Activated T-helper 1 cell treated with anti-CD3 and anti-CD28 coated beads, Interleukin-12 subunit alpha, Interleukin-12 subunit beta, Interleukin-2, Interleukin-4 antibody, amounts not matched to agents 30 ng/mL and 10 ng/mL and 1 ng/mL, durations not matched to agents 14 hours and 24 hours and 36 hours (primary cell): ENCODE results near the gene NHP2. TPM values are rescaled to one million over a fixed set of nuclear protein-coding genes. Genes with fewer than 3 reads are reported as not detected.

Experiments
- DNase-seq: peaks from one replicate; pipeline ENCODE4 v3.0.0; 2021; ENCODE audit warnings: low spot score
- H3K27ac Mint-ChIP-seq: one replicate; pipeline ENCODE4 v1.8.0; 2021; ENCODE audit warnings: mild to moderate bottlenecking, mixed read lengths
- H3K27me3 Mint-ChIP-seq: one replicate; pipeline ENCODE4 v1.8.0; 2022; ENCODE audit warnings: mild to moderate bottlenecking, moderate library complexity, mixed read lengths; ENCODE audit not compliant: insufficient read depth
- H3K36me3 Mint-ChIP-seq: one replicate; pipeline ENCODE4 v1.8.0; 2021; ENCODE audit warnings: low read depth, mixed read lengths
- H3K4me1 Mint-ChIP-seq: one replicate; pipeline ENCODE4 v1.8.0; 2021; ENCODE audit warnings: low read depth, mixed read lengths
- H3K4me3 Mint-ChIP-seq: one replicate; pipeline ENCODE4 v1.8.0; 2021; ENCODE audit warnings: mild to moderate bottlenecking, moderate library complexity, mixed read lengths
- H3K9me3 Mint-ChIP-seq: one replicate; pipeline ENCODE4 v1.8.0; 2021; ENCODE audit warnings: mixed read lengths
- intact Hi-C: fragments of 100-400 bp; cut with micrococcal nuclease; formaldehyde crosslinking; loops from one replicate; pipeline ENCODE4 v1.15.1; 2024
- total RNA-seq: library from RNA; stranded (reverse); gene quantifications from 2 replicates; pipeline ENCODE4 v1.2.3, GENCODE V29; 2022

The NHP2 gene
- total RNA-seq, 1 donor from 2014 or later: 265 TPM

- no peaks in the 10 kb centered on the region for H3K36me3 Mint-ChIP-seq
- H3K4me1 Mint-ChIP-seq: no peaks in the 10 kb centered on the region
- H3K27me3 Mint-ChIP-seq: peaks cover 19% of the 10 kb centered on the region
- H3K9me3 Mint-ChIP-seq: no peaks in the 10 kb centered on the region
- no peak overlapping the region for H3K27ac Mint-ChIP-seq
- intact Hi-C loops: loop anchor here (1.0 kb wide), 4 partner anchors 11 to 88 kb away; partner anchors contain the start of gene NHP2
- H3K4me3 Mint-ChIP-seq: no peak overlapping the region
- peak; percentile 84 for DNase-seq
These were observed 10.4 kb upstream of the NHP2 start for GRCh38 chr5:178163772-178164735.

DNA sequence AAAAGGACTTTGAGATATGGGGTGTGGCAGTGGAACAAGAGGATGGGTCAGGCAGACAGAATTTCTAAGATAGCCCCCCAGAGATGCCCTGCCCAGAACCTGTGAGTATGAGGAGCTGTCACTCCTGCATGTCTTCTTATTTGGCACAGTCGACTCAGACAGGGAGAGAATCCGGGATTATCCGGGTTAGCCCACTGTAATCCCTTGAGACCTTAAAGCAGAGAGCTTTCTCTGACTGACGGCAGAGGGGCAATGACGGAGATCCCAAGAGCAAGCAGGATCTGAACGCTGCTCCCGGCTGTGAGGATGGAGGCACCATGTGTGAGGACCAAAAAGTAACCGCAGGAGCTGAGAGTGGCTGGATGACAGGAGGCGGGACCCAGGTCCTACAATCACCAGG is 8.8 kb upstream of the NHP2 start:
- Mint-ChIP-seq H3K27me3 (peaks cover 19% of the 10 kb centered on the region), H3K9me3 (no peaks in the 10 kb centered on the region), H3K27ac (no peak overlapping the region), H3K36me3 (no peaks in the 10 kb centered on the region), H3K4me3 (no peak overlapping the region), H3K4me1 (no peaks in the 10 kb centered on the region)
- intact Hi-C loops: no loop called here
- no peak for DNase-seq

DNA sequence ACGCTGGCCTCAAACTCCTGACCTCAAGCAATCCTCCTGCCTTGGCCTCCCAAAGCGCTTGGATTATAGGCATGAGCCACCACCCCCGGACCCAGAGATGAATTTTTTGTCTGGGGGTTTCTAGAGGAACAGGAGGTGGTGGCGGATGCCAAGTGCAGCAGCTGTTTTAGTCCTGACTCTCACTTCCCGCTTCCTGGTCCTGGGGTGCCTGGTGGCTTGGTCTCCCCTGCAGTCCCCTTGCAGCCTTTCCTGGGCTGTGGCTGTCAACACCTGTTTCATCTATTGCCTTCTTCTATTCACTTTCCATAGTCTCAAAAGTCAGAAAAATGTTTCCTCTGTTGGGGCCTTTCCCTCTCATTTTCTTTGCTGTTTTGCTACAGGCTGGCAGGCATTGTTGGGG is 6.5 kb upstream of the NHP2 start:
- no peak overlapping the region for H3K27ac Mint-ChIP-seq
- no peaks in the 10 kb centered on the region for H3K4me1 Mint-ChIP-seq
- no peaks in the 10 kb centered on the region for H3K9me3 Mint-ChIP-seq
- H3K36me3 Mint-ChIP-seq: no peaks in the 10 kb centered on the region
- intact Hi-C loops: no loop called here
- peaks cover 19% of the 10 kb centered on the region for H3K27me3 Mint-ChIP-seq
- DNase-seq: no peak
- H3K4me3 Mint-ChIP-seq: no peak overlapping the region

DNA sequence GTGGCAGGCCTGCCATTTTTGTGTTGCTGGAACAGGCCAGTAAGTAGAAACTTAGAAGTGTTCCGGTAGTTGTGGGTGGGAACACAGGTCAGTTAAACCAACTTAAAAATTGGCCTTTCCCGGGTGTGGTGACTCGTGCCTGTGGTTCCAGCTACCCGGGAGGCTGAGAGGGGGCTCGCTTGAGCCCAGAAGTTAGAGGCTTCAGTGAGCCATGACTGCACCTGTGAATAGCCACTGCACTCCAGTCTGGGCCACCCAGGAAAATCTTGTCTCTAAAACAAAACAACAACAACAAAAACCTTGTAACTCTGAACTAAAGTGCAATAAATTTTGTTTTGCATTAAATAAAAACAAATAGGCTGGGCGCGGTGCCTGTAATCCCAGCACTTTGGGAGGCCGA is 1.4 kb upstream of the NHP2 start:
- Mint-ChIP-seq H3K36me3 (peaks cover 24% of the 10 kb centered on the region), H3K27ac (no peak overlapping the region), H3K4me1 (peaks cover 41% of the 10 kb centered on the region), H3K27me3 (peaks cover 5% of the 10 kb centered on the region), H3K4me3 (no peak overlapping the region), H3K9me3 (no peaks in the 10 kb centered on the region)
- no peak for DNase-seq
- intact Hi-C loops: no loop called here

GRCh38 chr5:178152491-178153444 is 917 bp downstream of the NHP2 start:
- Mint-ChIP-seq H3K27ac (peak overlapping the region; percentile 86), H3K27me3 (no peaks in the 10 kb centered on the region), H3K36me3 (peaks cover 36% of the 10 kb centered on the region), H3K4me3 (peak overlapping the region; percentile 97), H3K9me3 (no peaks in the 10 kb centered on the region), H3K4me1 (peaks cover 64% of the 10 kb centered on the region)
- no peak for DNase-seq
- intact Hi-C loops: loop anchor here (1.0 to 5.0 kb wide), 7 partner anchors 12 to 1505 kb away; partner anchors contain the start of genes MXD3, N4BP3, RMND5B and TMED9

DNA sequence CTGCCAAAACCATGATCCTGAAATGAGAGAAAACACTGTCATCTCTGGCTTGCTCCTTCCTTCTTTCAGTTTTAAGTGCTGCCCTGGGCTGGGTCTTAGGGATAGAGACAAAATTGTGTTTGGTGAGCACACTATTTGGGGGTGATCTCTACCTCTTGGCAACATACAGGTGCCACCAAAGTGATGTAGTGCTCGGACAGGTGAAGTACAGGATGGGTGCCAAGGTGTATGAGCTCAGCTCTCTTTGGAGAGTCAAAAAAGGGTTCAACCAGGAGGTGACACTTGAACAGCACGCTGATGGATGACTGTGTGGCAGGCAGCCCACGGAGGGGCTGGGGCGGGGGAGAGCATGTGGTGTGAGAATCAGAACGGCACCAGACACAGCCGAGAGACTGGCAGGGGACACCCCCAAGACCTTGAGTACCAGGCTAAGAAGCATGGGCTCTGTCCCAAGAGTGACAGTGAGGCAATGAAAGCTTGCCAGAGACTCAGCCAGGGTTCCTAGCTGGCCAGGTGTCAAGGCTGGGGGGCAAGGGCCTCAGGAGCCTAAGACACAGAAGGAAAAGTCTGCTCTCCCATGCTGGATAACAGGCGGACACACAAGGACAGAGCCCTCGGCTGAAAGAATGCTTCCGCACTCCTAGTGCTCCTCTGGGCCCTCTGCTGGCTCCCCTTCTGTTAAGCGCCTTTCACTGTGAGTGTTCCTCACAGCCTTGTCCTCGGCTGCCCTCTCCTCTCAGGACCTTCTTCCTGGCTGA is 2.5 kb downstream of the NHP2 start:
- peak overlapping the region; percentile 68 for H3K4me3 Mint-ChIP-seq
- peaks cover 50% of the 10 kb centered on the region for H3K36me3 Mint-ChIP-seq
- intact Hi-C loops: loop anchor here (5.0 kb wide), 4 partner anchors 559 to 1504 kb away; partner anchors contain the start of genes MXD3, TMED9, TSPAN17 and ZNF879
- H3K27ac Mint-ChIP-seq: no peak overlapping the region
- H3K9me3 Mint-ChIP-seq: no peaks in the 10 kb centered on the region
- no peaks in the 10 kb centered on the region for H3K27me3 Mint-ChIP-seq
- H3K4me1 Mint-ChIP-seq: peaks cover 76% of the 10 kb centered on the region
- no peak for DNase-seq

- Mint-ChIP-seq H3K4me3 (no peak overlapping the region), H3K9me3 (no peaks in the 10 kb centered on the region), H3K4me1 (peaks cover 76% of the 10 kb centered on the region), H3K27ac (peak overlapping the region; percentile 52), H3K27me3 (no peaks in the 10 kb centered on the region), H3K36me3 (peaks cover 56% of the 10 kb centered on the region)
- DNase-seq: no peak
- intact Hi-C loops: no loop called here
These were observed 4.3 kb downstream of the NHP2 start for GRCh38 chr5:178149199-178149932.

- peaks cover 59% of the 10 kb centered on the region for H3K4me1 Mint-ChIP-seq
- no peak overlapping the region for H3K27ac Mint-ChIP-seq
- no peaks in the 10 kb centered on the region for H3K9me3 Mint-ChIP-seq
- no peaks in the 10 kb centered on the region for H3K27me3 Mint-ChIP-seq
- DNase-seq: no peak
- intact Hi-C loops: loop anchor here (2.0 kb wide), 1 partner anchor 27 kb away; no protein-coding TSS in a partner anchor
- H3K4me3 Mint-ChIP-seq: no peak overlapping the region
- peaks cover 68% of the 10 kb centered on the region for H3K36me3 Mint-ChIP-seq
These were observed 6.3 kb downstream of the NHP2 start for GRCh38 chr5:178147406-178147805.

- Mint-ChIP-seq H3K4me1 (peaks cover 50% of the 10 kb centered on the region), H3K36me3 (peaks cover 63% of the 10 kb centered on the region), H3K9me3 (no peaks in the 10 kb centered on the region), H3K4me3 (no peak overlapping the region), H3K27me3 (no peaks in the 10 kb centered on the region), H3K27ac (no peak overlapping the region)
- DNase-seq: peak; percentile 49
- intact Hi-C loops: loop anchor here (1.0 to 2.0 kb wide), 3 partner anchors 18 to 70 kb away; no protein-coding TSS in a partner anchor
These were observed 7.5 kb downstream of the NHP2 start for GRCh38 chr5:178145965-178146820.

- no peak overlapping the region for H3K4me3 Mint-ChIP-seq
- H3K4me1 Mint-ChIP-seq: peaks cover 29% of the 10 kb centered on the region
- H3K36me3 Mint-ChIP-seq: peaks cover 60% of the 10 kb centered on the region
- no peak for DNase-seq
- H3K27me3 Mint-ChIP-seq: no peaks in the 10 kb centered on the region
- no peak overlapping the region for H3K27ac Mint-ChIP-seq
- no peaks in the 10 kb centered on the region for H3K9me3 Mint-ChIP-seq
- intact Hi-C loops: no loop called here
These were observed 9.8 kb downstream of the NHP2 start for GRCh38 chr5:178143901-178144300.

DNA sequence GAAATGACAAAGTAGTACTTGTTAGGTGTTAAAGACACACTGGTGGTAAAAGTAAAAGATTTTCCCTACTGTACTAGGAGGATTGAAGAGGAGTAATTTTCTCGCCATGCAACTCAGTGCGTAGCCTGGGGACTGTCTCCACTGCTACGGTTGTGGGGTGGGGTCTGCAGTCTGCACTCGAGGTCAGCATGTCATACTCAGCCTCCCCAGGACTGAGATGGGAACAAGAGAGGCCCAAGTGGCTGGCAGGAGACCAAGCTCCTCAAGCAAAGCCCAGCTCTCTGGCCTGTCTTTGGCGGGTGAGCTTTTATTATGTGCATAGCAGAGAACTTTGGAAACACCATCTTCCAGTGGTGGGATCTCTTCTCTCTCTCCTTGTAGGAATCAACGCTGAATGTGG is 10.4 kb downstream of the NHP2 start:
- intact Hi-C loops: no loop called here
- Mint-ChIP-seq H3K4me3 (no peak overlapping the region), H3K27ac (no peak overlapping the region), H3K27me3 (no peaks in the 10 kb centered on the region), H3K9me3 (no peaks in the 10 kb centered on the region), H3K4me1 (peaks cover 22% of the 10 kb centered on the region), H3K36me3 (peaks cover 58% of the 10 kb centered on the region)
- DNase-seq: no peak
